Adrenal gland (tissue), 12 donors: ENCODE results near the gene GABARAPL1. TPM values are rescaled to one million over a fixed set of nuclear protein-coding genes. Genes with fewer than 3 reads are reported as not detected.
"Not testable (repeated sequence)": the region's sequence is repeated elsewhere in the genome, so short reads cannot be mapped to it uniquely, and the experiment has no call there.

Experiments used
- DNase-seq, 7 donors: peaks; one replicate each; pipeline ENCODE4 v3.0.0-alpha.2; 2019 to 2020
- H3K27ac ChIP-seq, 5 donors: fragments of 200-600 bp; sonication (generic) in 4 of 5; 1 replicate in 3 of 5; 2 replicates in 2 of 5; pipeline versions ENCODE4 v1.5.1 to v1.8.0; 2016 to 2020; ENCODE audit warnings: mild to moderate bottlenecking in 1 of 5
- H3K27me3 ChIP-seq: fragments of 200-600 bp; 2 replicates; pipeline ENCODE4 v1.8.0; 2021
- H3K36me3 ChIP-seq, 2 donors: fragments of 200-600 bp; replicated peaks in 1 of 2; 1 replicate in 1 of 2; 2 replicates in 1 of 2; pipeline versions ENCODE4 v1.5.1 to v1.8.0; 2018 to 2022
- H3K4me1 ChIP-seq, 2 donors: fragments of 200-600 bp; replicated peaks in 1 of 2; 1 replicate in 1 of 2; 2 replicates in 1 of 2; pipeline versions ENCODE4 v1.5.1 to v1.8.0; 2018 to 2021
- H3K4me3 ChIP-seq, 4 donors: fragments of 200-600 bp; sonication (generic) in 3 of 4; one replicate each; pipeline ENCODE4 v1.5.1; 2016 to 2018
- H3K9me3 ChIP-seq, 3 donors: fragments of 200-600 bp; sonication (generic) in 1 of 3; replicated peaks in 1 of 3; 1 replicate in 2 of 3; 2 replicates in 1 of 3; pipeline versions ENCODE4 v1.5.1 to v1.8.0; 2016 to 2021
- CTCF ChIP-seq, 6 experiments: fragments of 450-650 bp in 4 of 6; fragments of 200-600 bp in 2 of 6; sonication (generic) in 1 of 6; IDR thresholded peaks; 1 replicate in 5 of 6; 2 replicates in 1 of 6; pipeline versions ENCODE4 v1.5.1 to v1.8.0; 2016 to 2021; ENCODE audit warnings: antibody characterized with exemption in 6 of 6, mild to moderate bottlenecking in 2 of 6, moderate library complexity in 1 of 6
- POLR2A ChIP-seq, 2 donors: fragments of 450-650 bp; IDR thresholded peaks; one replicate each; pipeline ENCODE4 v1.6.1; 2017; ENCODE audit warnings: antibody characterized with exemption in 2 of 2, mild to moderate bottlenecking in 2 of 2, moderate library complexity in 1 of 2
- WGBS, 4 donors: extraction: QIAGEN DNeasy Blood & Tissue Kit in 2 of 4; methylation state at CpG; one replicate each; pipeline versions ENCODE4 v1.1.5 to v1.1.7; 2013 to 2017; 5-methylcytosine and 5-hydroxymethylcytosine counted together
- intact Hi-C, 2 donors: fragments of 100-400 bp; cut with DNase I; formaldehyde crosslinking; loops; one replicate each; pipeline versions ENCODE4 v1.14.1 to v1.15.0; 2022 to 2023
- polyA plus RNA-seq, 3 donors: library from polyadenylated mRNA; stranded (reverse); fragments of 200-250 nt in 2 of 3; fragments of 350-450 nt in 1 of 3; fragmentation: Illumina TruSeq in 1 of 3; extraction: RNeasy Lipid Tissue Mini Kit (QIAGEN cat#74804) in 1 of 3; gene quantifications; one replicate each; pipeline ENCODE4 v1.2.3, GENCODE V29; 2013 to 2014
- total RNA-seq, 9 donors: library from RNA; depleted of rRNA in 4 of 9; stranded (reverse); fragments of >200 nt in 4 of 9; fragments of 120-200 nt in 1 of 9; fragmentation: NEBNext Ultra II Directional in 1 of 9; extraction: Animal tissue kit (Norgen Biotek cat#: 25700) in 1 of 9; gene quantifications; one replicate each; pipeline versions ENCODE4 v1.1.0 to v1.2.4, GENCODE V29; 2013 to 2023
- donor health status: healthy with polysubstance abuse.
- donor health status: Bipolar disorder and iron deficiency.
- donor health status: DM: yes; HTN: yes; CAD: no.
- donor health status: DM: no; HTN: no; CAD: no.
- donor health status: DM: no; HTN: no; CAD: no.
- donor health status: DM: yes; HTN: yes; CAD: no.

Gene GABARAPL1
- total and polyA plus RNA-seq, 12 donors, result 58.2 to 260 (median 89.4) TPM

DNA sequence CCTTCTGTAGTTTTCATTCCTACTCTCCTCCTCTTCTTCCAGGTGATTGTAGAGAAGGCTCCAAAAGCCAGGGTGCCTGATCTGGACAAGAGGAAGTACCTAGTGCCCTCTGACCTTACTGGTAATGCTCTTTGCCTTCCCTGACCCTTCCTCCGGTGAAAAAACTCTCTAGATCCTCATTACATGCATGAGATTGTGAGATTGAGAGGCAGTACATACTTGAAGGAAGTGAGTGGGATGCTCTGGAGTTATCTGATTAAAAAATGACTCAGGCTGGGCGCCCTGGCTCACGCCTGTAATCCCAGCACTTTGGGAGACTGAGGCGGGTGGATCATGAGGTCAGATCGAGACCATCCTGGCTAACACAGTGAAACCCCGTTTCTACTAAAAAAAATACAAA is 5.3 kb downstream of the GABARAPL1 start:
- Histone ChIP-seq H3K4me1 (peaks cover 16 to 18% of the 10 kb centered on the region in 2 donors), H3K36me3 (peaks cover 0 to 53% of the 10 kb centered on the region in 2 donors)
- intact Hi-C loops, result no loop called here

DNA sequence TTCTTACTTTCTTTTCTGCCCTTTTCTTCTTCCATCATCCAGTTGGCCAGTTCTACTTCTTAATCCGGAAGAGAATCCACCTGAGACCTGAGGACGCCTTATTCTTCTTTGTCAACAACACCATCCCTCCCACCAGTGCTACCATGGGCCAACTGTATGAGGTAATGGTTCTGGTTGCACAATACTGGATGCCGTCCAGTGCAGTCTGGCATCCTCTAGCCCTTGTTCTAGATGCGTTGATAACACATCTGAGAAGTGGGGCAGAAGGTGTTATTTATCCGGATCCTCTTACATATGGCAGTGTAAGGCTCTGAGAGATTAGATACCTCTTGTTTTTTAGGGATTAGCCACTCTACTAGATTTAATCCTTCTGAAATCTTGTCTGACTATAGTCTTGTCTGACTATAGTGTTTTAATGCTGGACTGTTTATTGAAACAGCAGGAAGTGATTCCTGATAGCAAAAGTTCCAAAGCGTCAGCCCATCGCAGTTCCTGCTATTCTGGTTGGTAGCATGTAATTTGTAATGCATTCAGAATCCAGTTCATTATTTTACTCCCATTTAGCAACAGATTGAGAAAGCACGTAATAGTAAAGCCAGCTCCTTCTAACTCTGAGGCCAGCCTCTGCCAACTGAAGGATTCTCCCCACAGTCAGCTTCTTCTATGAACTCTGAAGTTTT is 7.9 kb downstream of the GABARAPL1 start:
- peak overlapping the region in 2 of 5 donors; percentile 41 to 58 for H3K27ac ChIP-seq
- TF ChIP-seq CTCF (IDR thresholded peaks at IDR 0.05) (no peak), POLR2A (IDR thresholded peaks at IDR 0.05) (no peak)
- no peaks in the 10 kb centered on the region for H3K27me3 ChIP-seq
- intact Hi-C loops, result no loop called here
- DNase-seq, result peak; percentile 67 to 90 (median 71)
- no peak overlapping the region for H3K4me3 ChIP-seq
- peaks cover 0 to 4% of the 10 kb centered on the region in 2 donors for H3K4me1 ChIP-seq
- H3K9me3 ChIP-seq, result no peaks in the 10 kb centered on the region
- peaks cover 0 to 65% of the 10 kb centered on the region in 2 donors for H3K36me3 ChIP-seq
- WGBS, 4 donors, result 55 to 60% (median 58%) methylated on average over 8 of the region's 8 CpGs

More for the DNA sequence above, 5.3 kb downstream of the GABARAPL1 start:
- TF ChIP-seq POLR2A (IDR thresholded peaks at IDR 0.05), result no peak
- no peak for TF ChIP-seq CTCF (IDR thresholded peaks at IDR 0.05)
- Histone ChIP-seq H3K4me3 (no peak overlapping the region), H3K27ac (no peak overlapping the region), H3K9me3 (no peaks in the 10 kb centered on the region), H3K27me3 (no peaks in the 10 kb centered on the region)
- no peak for DNase-seq
- 88 to 96% (median 93%) methylated on average over 6 of the region's 6 CpGs for WGBS, 4 donors

DNA sequence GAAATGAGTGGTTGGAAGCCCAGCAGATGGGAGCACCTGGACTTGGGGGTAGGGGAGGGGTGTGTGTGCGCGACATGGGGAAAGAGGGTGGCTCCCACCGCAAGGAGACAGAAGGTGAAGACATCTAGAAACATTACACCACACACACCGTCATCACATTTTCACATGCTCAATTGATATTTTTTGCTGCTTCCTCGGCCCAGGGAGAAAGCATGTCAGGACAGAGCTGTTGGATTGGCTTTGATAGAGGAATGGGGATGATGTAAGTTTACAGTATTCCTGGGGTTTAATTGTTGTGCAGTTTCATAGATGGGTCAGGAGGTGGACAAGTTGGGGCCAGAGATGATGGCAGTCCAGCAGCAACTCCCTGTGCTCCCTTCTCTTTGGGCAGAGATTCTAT is 9.2 kb downstream of the GABARAPL1 start:
- Histone ChIP-seq H3K9me3 (no peaks in the 10 kb centered on the region), H3K36me3 (peaks cover 0 to 65% of the 10 kb centered on the region in 2 donors), H3K4me1 (no peaks in the 10 kb centered on the region), H3K27me3 (no peaks in the 10 kb centered on the region), H3K4me3 (no peak overlapping the region), H3K27ac (no peak overlapping the region)
- DNase-seq, result no peak
- TF ChIP-seq CTCF (IDR thresholded peaks at IDR 0.05) (no peak), POLR2A (IDR thresholded peaks at IDR 0.05) (no peak)
- 96 to 97% (median 97%) methylated on average over 5 of the region's 5 CpGs for WGBS, 4 donors
- intact Hi-C loops, result no loop called here

- Histone ChIP-seq H3K9me3 (no peaks in the 10 kb centered on the region), H3K4me1 (no peaks in the 10 kb centered on the region), H3K36me3 (peaks cover 0 to 60% of the 10 kb centered on the region in 2 donors), H3K4me3 (no peak overlapping the region), H3K27ac (no peak overlapping the region), H3K27me3 (no peaks in the 10 kb centered on the region)
- TF ChIP-seq POLR2A (IDR thresholded peaks at IDR 0.05) (no peak), CTCF (IDR thresholded peaks at IDR 0.05) (no peak)
- intact Hi-C loops, result no loop called here
- 92 to 97% (median 93%) methylated on average over 5 of the region's 5 CpGs for WGBS, 4 donors
- DNase-seq, result no peak
Measured at GRCh38 chr12:10223208-10223607, 10.5 kb downstream of the GABARAPL1 start.

DNA sequence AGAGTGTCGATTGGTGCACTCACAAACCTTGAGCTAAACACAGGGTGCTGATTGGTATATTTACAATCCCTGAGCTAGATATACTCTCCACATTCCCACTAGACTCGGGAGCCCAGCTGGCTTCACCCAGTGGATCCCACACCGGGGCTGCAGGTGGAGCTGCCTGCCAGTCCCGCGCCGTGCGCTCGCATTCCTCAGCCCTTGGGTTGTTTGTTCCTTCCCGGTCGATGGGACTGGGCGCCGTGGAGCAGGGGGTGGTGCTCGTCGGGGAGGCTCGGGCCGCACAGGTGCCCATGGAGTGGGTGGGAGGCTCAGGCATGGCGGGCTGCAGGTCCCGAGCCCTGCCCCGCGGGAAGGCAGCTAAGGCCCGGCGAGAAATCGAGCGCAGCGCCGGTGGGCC is 12.7 kb downstream of the GABARAPL1 start:
- intact Hi-C loops, DNase-seq, H3K27me3 ChIP-seq, H3K4me3 ChIP-seq, H3K4me1 ChIP-seq, H3K27ac ChIP-seq, H3K9me3 ChIP-seq: not testable (repeated sequence)
- peaks cover 0 to 38% of the 10 kb centered on the region in 2 donors for H3K36me3 ChIP-seq
- 92 to 100% (median 94%) methylated on average over 3 to 20 of the region's 26 CpGs for WGBS, 4 donors
